CD4-positive, alpha-beta T cell (primary cell): ENCODE results near the gene CCDC187. TPM values are rescaled to one million over a fixed set of nuclear protein-coding genes. Genes with fewer than 3 reads are reported as not detected.

Experiments
- ATAC-seq: fragments of 200-7000 bp; cut with Tn5 transposase; one replicate; pipeline ENCODE4 v1.10.0; 2022; ENCODE audit warnings: mild to moderate bottlenecking; ENCODE audit not compliant: poor library complexity
- CTCF ChIA-PET: fragments of 350-600 bp; sonication (Branson Sonifier 250); formaldehyde crosslinking; loops from one replicate; lab custom pipeline; 2021; ENCODE audit warnings: antibody characterized with exemption, inconsistent platforms; lab: Charles Lee
- POLR2A ChIA-PET: fragments of 350-600 bp; sonication (Branson Sonifier 250); formaldehyde crosslinking; loops from one replicate; lab custom pipeline; 2021; ENCODE audit warnings: antibody characterized with exemption, inconsistent platforms; lab: Charles Lee
- DNase-seq, 14 experiments: peaks; one replicate each; pipeline ENCODE4 v3.0.0-alpha.2; 2013 to 2020; ENCODE audit warnings: mixed read lengths in 2 of 14
- H3K27ac ChIP-seq, 2 donors: one replicate each; pipeline versions ENCODE4 v1.5.1 to v1.7.0; 2013; ENCODE audit warnings: low read length in 2 of 2, low read depth in 1 of 2, mild to moderate bottlenecking in 1 of 2
- H3K27me3 ChIP-seq, 2 experiments: 1 replicate in 1 of 2; 2 replicates in 1 of 2; pipeline versions ENCODE4 v1.6.1 to v1.7.0; 2013; ENCODE audit warnings: low read length in 2 of 2, control low read depth in 1 of 2, mild to moderate bottlenecking in 1 of 2, moderate library complexity in 1 of 2; ENCODE audit not compliant: insufficient read depth in 2 of 2, control insufficient read depth in 1 of 2
- H3K36me3 ChIP-seq: one replicate; pipeline ENCODE4 v1.6.1; 2013; ENCODE audit warnings: low read length, control low read depth; ENCODE audit not compliant: insufficient read depth
- H3K4me1 ChIP-seq: one replicate; pipeline ENCODE4 v1.6.1; 2013; ENCODE audit warnings: low read length, control low read depth; ENCODE audit not compliant: insufficient read depth
- H3K4me3 ChIP-seq: one replicate; pipeline ENCODE4 v1.5.1; 2013; ENCODE audit warnings: mild to moderate bottlenecking, low read length, moderate library complexity
- H3K9me3 ChIP-seq, 2 experiments: 1 replicate in 1 of 2; 2 replicates in 1 of 2; pipeline versions ENCODE4 v1.6.1 to v1.7.0; 2013; ENCODE audit warnings: low read length in 2 of 2, mild to moderate bottlenecking in 2 of 2, control low read depth in 1 of 2, moderate library complexity in 1 of 2; ENCODE audit not compliant: control insufficient read depth in 1 of 2, insufficient read depth in 1 of 2
- H3K27ac Mint-ChIP-seq: one replicate; pipeline ENCODE4 v1.8.0; 2020; ENCODE audit warnings: mixed read lengths
- H3K27me3 Mint-ChIP-seq: one replicate; pipeline ENCODE4 v1.8.0; 2021; ENCODE audit warnings: mixed read lengths
- H3K36me3 Mint-ChIP-seq: one replicate; pipeline ENCODE4 v1.8.0; 2021; ENCODE audit warnings: low read depth, mixed read lengths
- H3K4me1 Mint-ChIP-seq: one replicate; pipeline ENCODE4 v1.8.0; 2021; ENCODE audit warnings: low read depth, mixed read lengths
- H3K4me3 Mint-ChIP-seq: one replicate; pipeline ENCODE4 v1.8.0; 2020; ENCODE audit warnings: mild to moderate bottlenecking, mixed read lengths
- H3K9me3 Mint-ChIP-seq: one replicate; pipeline ENCODE4 v1.8.0; 2020; ENCODE audit warnings: mixed read lengths
- CTCF ChIP-seq: fragments of 200-600 bp; IDR thresholded peaks from one replicate; pipeline ENCODE4 v1.8.0; 2022; ENCODE audit warnings: antibody characterized with exemption, mild to moderate bottlenecking
- intact Hi-C, 2 experiments: fragments of 100-400 bp; cut with DNase I in 1 of 2; cut with micrococcal nuclease in 1 of 2; formaldehyde crosslinking; loops; one replicate each; pipeline versions ENCODE4 v1.15.1 to v1.9.0; 2023 to 2025; cut with DNase I, micrococcal nuclease
- total RNA-seq, 174 experiments: library from RNA in 2 of 174; stranded (reverse) in 2 of 174; gene quantifications; one replicate each; pipeline ENCODE4 v1.2.3 and lab custom pipeline; 2021 to 2026

CCDC187 gene
- total RNA-seq, 2 experiments from 2014 or later, result not detected

GRCh38 chr9:136211006-136211405 is 92.9 kb downstream of the CCDC187 start:
- H3K27ac Mint-ChIP-seq, result no peak overlapping the region
- H3K27me3 Mint-ChIP-seq, result peaks cover 2% of the 10 kb centered on the region
- no peaks in the 10 kb centered on the region for H3K27me3 ChIP-seq
- H3K36me3 Mint-ChIP-seq, result peaks cover 73% of the 10 kb centered on the region
- H3K9me3 Mint-ChIP-seq, result no peaks in the 10 kb centered on the region
- H3K4me1 Mint-ChIP-seq, result no peaks in the 10 kb centered on the region
- no peak overlapping the region for H3K4me3 ChIP-seq
- H3K4me3 Mint-ChIP-seq, result no peak overlapping the region
- DNase-seq (no peak), ATAC-seq (no peak)
- no peaks in the 10 kb centered on the region for H3K4me1 ChIP-seq
- ChIA-PET POLR2A (no interaction called here), CTCF (no interaction called here)
- H3K9me3 ChIP-seq, result peaks cover 0 to 15% of the 10 kb centered on the region in 2 experiments
- no peak for TF ChIP-seq CTCF
- intact Hi-C loops, result no loop called here
- H3K27ac ChIP-seq, result no peak overlapping the region
- H3K36me3 ChIP-seq, result peaks cover 59% of the 10 kb centered on the region

GRCh38 chr9:136210276-136210675 is 93.6 kb downstream of the CCDC187 start:
- no peak for ATAC-seq
- Mint-ChIP-seq H3K27ac (no peak overlapping the region), H3K36me3 (peaks cover 66% of the 10 kb centered on the region), H3K9me3 (no peaks in the 10 kb centered on the region), H3K4me3 (no peak overlapping the region), H3K27me3 (peaks cover 4% of the 10 kb centered on the region), H3K4me1 (no peaks in the 10 kb centered on the region)
- CTCF ChIA-PET, result no interaction called here
- Histone ChIP-seq H3K36me3 (peaks cover 52% of the 10 kb centered on the region), H3K4me1 (no peaks in the 10 kb centered on the region), H3K27me3 (no peaks in the 10 kb centered on the region), H3K4me3 (no peak overlapping the region), H3K27ac (no peak overlapping the region), H3K9me3 (peaks cover 0 to 20% of the 10 kb centered on the region in 2 experiments)
- POLR2A ChIA-PET, result no interaction called here
- no peak for DNase-seq
- intact Hi-C loops, result no loop called here
- TF ChIP-seq CTCF, result no peak

- Histone ChIP-seq H3K4me1 (no peaks in the 10 kb centered on the region), H3K36me3 (peaks cover 47% of the 10 kb centered on the region), H3K4me3 (no peak overlapping the region), H3K9me3 (peaks cover 0 to 23% of the 10 kb centered on the region in 2 experiments), H3K27ac (no peak overlapping the region), H3K27me3 (peaks cover 0 to under 1% of the 10 kb centered on the region in 2 experiments)
- no peak overlapping the region for H3K4me3 Mint-ChIP-seq
- POLR2A ChIA-PET, result no interaction called here
- H3K9me3 Mint-ChIP-seq, result no peaks in the 10 kb centered on the region
- H3K27me3 Mint-ChIP-seq, result peaks cover 4% of the 10 kb centered on the region
- ATAC-seq (no peak), DNase-seq (no peak)
- no peak overlapping the region for H3K27ac Mint-ChIP-seq
- no peak for TF ChIP-seq CTCF
- peaks cover 61% of the 10 kb centered on the region for H3K36me3 Mint-ChIP-seq
- intact Hi-C loops, result no loop called here
- CTCF ChIA-PET, result no interaction called here
- H3K4me1 Mint-ChIP-seq, result no peaks in the 10 kb centered on the region
Measured at GRCh38 chr9:136209786-136210185, 94.1 kb downstream of the CCDC187 start.
